SK-N-SH (cell line): ENCODE data around the gene KIF20B. TPM values are rescaled to one million over a fixed set of nuclear protein-coding genes. Genes with fewer than 3 reads are reported as not detected.
A peak's percentile ranks its signal among the peaks of the same experiment; 100 is the strongest.

Experiments
- CTCF ChIA-PET: fragments of 300-600, 350-600 bp; formaldehyde crosslinking; extraction: SDS; loops from one replicate; lab custom pipeline; 2021; lab: Yijun Ruan, JAX
- POLR2A ChIA-PET: fragments of 350-600 bp; sonication (Branson Sonifier 250); formaldehyde crosslinking; extraction: SDS; loops from one replicate; lab custom pipeline; 2020; ENCODE audit warnings: antibody characterized with exemption, inconsistent platforms; lab: Yijun Ruan, JAX
- DNase-seq: peaks from one replicate; pipeline ENCODE4 v3.0.0; 2012
- H2AFZ ChIP-seq: fragments of 200-600 bp; sonication (generic); 2 replicates; pipeline ENCODE4 v1.8.1; 2016; ENCODE audit warnings: antibody characterized with exemption, mild to moderate bottlenecking, low read depth
- H3F3A ChIP-seq: fragments of 200-600 bp; sonication (generic); replicated peaks from 2 replicates; pipeline ENCODE3; 2016; ENCODE audit warnings: antibody characterized with exemption, mild to moderate bottlenecking; ENCODE audit not compliant: insufficient read depth
- H3K27ac ChIP-seq, 2 experiments: fragments of 200-500 bp in 1 of 2; fragments of 200-600 bp in 1 of 2; sonication (Bioruptor generic) in 1 of 2; sonication (generic), shearing (Covaris generic) in 1 of 2; 2 replicates each; pipeline versions ENCODE4 v1.5.1 to v1.6.1; 2014 to 2016; ENCODE audit warnings: low read depth in 2 of 2, inconsistent platforms in 1 of 2, low read length in 1 of 2, mild to moderate bottlenecking in 1 of 2, mixed read lengths in 1 of 2
- H3K27me3 ChIP-seq: fragments of 200-600 bp; sonication (generic), shearing (Covaris generic); 2 replicates; pipeline ENCODE4 v1.6.1; 2016; ENCODE audit warnings: mixed run types; ENCODE audit not compliant: insufficient read depth
- H3K36me3 ChIP-seq, 2 experiments: fragments of 200-500 bp in 1 of 2; fragments of 200-600 bp in 1 of 2; sonication (Bioruptor generic) in 1 of 2; sonication (generic) in 1 of 2; replicated peaks in 1 of 2; 2 replicates each; pipeline versions ENCODE3 to v1.5.1; 2014 to 2016; ENCODE audit warnings: low read length in 1 of 2, mild to moderate bottlenecking in 1 of 2; ENCODE audit not compliant: insufficient read depth in 2 of 2, control insufficient read depth in 1 of 2
- H3K4me1 ChIP-seq, 2 experiments: fragments of 200-500 bp in 1 of 2; fragments of 200-600 bp in 1 of 2; sonication (Bioruptor generic) in 1 of 2; sonication (generic), shearing (Covaris generic) in 1 of 2; 2 replicates each; pipeline versions ENCODE4 v1.5.1 to v1.6.1; 2014 to 2016; ENCODE audit warnings: low read depth in 1 of 2, low read length in 1 of 2, mixed run types in 1 of 2; ENCODE audit not compliant: insufficient read depth in 2 of 2, control insufficient read depth in 1 of 2
- H3K4me2 ChIP-seq: fragments of 200-600 bp; sonication (generic), shearing (Covaris generic); 2 replicates; pipeline ENCODE4 v1.6.1; 2017; ENCODE audit warnings: mixed run types
- H3K4me3 ChIP-seq, 2 experiments: fragments of 200-500 bp in 1 of 2; fragments of 200-600 bp in 1 of 2; sonication (Bioruptor generic) in 1 of 2; sonication (generic), shearing (Covaris generic) in 1 of 2; 2 replicates each; pipeline versions ENCODE4 v1.5.1 to v1.8.1; 2014 to 2016; ENCODE audit warnings: low read depth in 2 of 2, inconsistent platforms in 1 of 2, low read length in 1 of 2, mild to moderate bottlenecking in 1 of 2, mixed read lengths in 1 of 2, moderate library complexity in 1 of 2
- H3K79me2 ChIP-seq: fragments of 200-600 bp; sonication (generic); 2 replicates; pipeline ENCODE4 v1.8.1; 2017; ENCODE audit warnings: mild to moderate bottlenecking; ENCODE audit not compliant: insufficient read depth
- H3K9ac ChIP-seq: fragments of 200-600 bp; sonication (generic); 2 replicates; pipeline ENCODE4 v1.6.1; 2017; ENCODE audit warnings: mixed run types
- H3K9me2 ChIP-seq: fragments of 200-600 bp; sonication (generic); 2 replicates; pipeline ENCODE4 v1.6.1; 2017; ENCODE audit warnings: mixed run types
- H3K9me3 ChIP-seq: fragments of 200-600 bp; sonication (generic); 2 replicates; pipeline ENCODE4 v1.6.1; 2017; ENCODE audit warnings: mixed run types, mild to moderate bottlenecking, moderate library complexity
- H4K20me1 ChIP-seq: fragments of 200-600 bp; sonication (generic); 2 replicates; pipeline ENCODE4 v1.6.1; 2017; ENCODE audit warnings: mild to moderate bottlenecking, mixed run types; ENCODE audit not compliant: insufficient read depth
- CHD2 ChIP-seq: fragments of 150-350 bp; IDR thresholded peaks from 2 replicates; pipeline ENCODE4 v1.6.1; 2018; ENCODE audit warnings: low read length; ENCODE audit not compliant: partially characterized antibody
- FOSL2 ChIP-seq: IDR thresholded peaks from 2 replicates; pipeline ENCODE4 v1.4.0; 2012; ENCODE audit warnings: low read depth, mild to moderate bottlenecking, moderate library complexity, borderline replicate concordance
- FOXJ3 ChIP-seq: sonication (generic); formaldehyde crosslinking; IDR thresholded peaks from 2 replicates; pipeline ENCODE4 v1.5.1; 2020; ENCODE audit warnings: mild to moderate bottlenecking, missing genetic modification reagents
- NFIC ChIP-seq: IDR thresholded peaks from 2 replicates; pipeline ENCODE4 v1.4.0; 2012; ENCODE audit warnings: borderline replicate concordance
- POLR2AphosphoS5 ChIP-seq: IDR thresholded peaks from 2 replicates; pipeline ENCODE4 v1.6.1; 2012; ENCODE audit warnings: low read depth, low read length
- TCF12 ChIP-seq: IDR thresholded peaks from 2 replicates; pipeline ENCODE4 v1.4.0; 2012
- TEAD4 ChIP-seq: IDR thresholded peaks from 2 replicates; pipeline ENCODE4 v1.4.0; 2012; ENCODE audit warnings: mild to moderate bottlenecking, borderline replicate concordance; ENCODE audit not compliant: insufficient read depth
- USF1 ChIP-seq: IDR thresholded peaks from 2 replicates; pipeline ENCODE4 v1.4.0; 2012; ENCODE audit warnings: low read depth, borderline replicate concordance
- USF2 ChIP-seq: fragments of 150-350 bp; IDR thresholded peaks from 2 replicates; pipeline ENCODE4 v1.6.1; 2017; ENCODE audit warnings: antibody characterized with exemption, low read length, low read depth, borderline replicate concordance
- WGBS: methylation state at CpG from one replicate; pipeline ENCODE4 v1.1.6; 2017; ENCODE audit warnings: low lambda C conversion rate; 5-methylcytosine and 5-hydroxymethylcytosine counted together
- polyA plus RNA-seq, 3 experiments: library from polyadenylated mRNA; depleted of rRNA; stranded (reverse); fragments of >200 nt; gene quantifications; 2 replicates each; pipeline ENCODE4 v1.2.3, GENCODE V29; 2012

The KIF20B gene
- polyA plus RNA-seq, 1 of the 3 experiments (the other 2 are of a cell fraction) = 1.5 TPM

- CTCF ChIA-PET = interaction anchor here (0.9 to 1.9 kb wide), 4 partner anchors 8 to 24 kb away, joined by 3 to 4 read pairs (median 4); no protein-coding TSS in a partner anchor
- POLR2A ChIA-PET = no interaction called here
- H3K36me3 ChIP-seq = peaks cover 32 to 63% of the 10 kb centered on the region in 2 experiments
- H2AFZ ChIP-seq = no peak overlapping the region
- no peak overlapping the region for H3K27ac ChIP-seq
- no peaks in the 10 kb centered on the region; the same call in 1 of the 2 replicates for H3K79me2 ChIP-seq
- TF ChIP-seq FOXJ3 (CRISPR knock-in tag) = no peak
- TF ChIP-seq NFIC = no peak
- H4K20me1 ChIP-seq = no peaks in the 10 kb centered on the region
- H3K9ac ChIP-seq = no peak overlapping the region
- no peaks in the 10 kb centered on the region for H3K27me3 ChIP-seq
- H3K9me2 ChIP-seq = no peaks in the 10 kb centered on the region
- peaks cover 4% of the 10 kb centered on the region; the same call in 1 of the 2 replicates for H3K9me3 ChIP-seq
- H3F3A ChIP-seq = peaks cover 9% of the 10 kb centered on the region
- no peaks in the 10 kb centered on the region for H3K4me1 ChIP-seq
- no peak overlapping the region for H3K4me2 ChIP-seq
- WGBS = 88% methylated on average over 5 of the region's 5 CpGs
- H3K4me3 ChIP-seq = no peak overlapping the region
- DNase-seq = no peak
Measured at GRCh38 chr10:89771684-89772083, 70.3 kb downstream of the KIF20B start.

GRCh38 chr10:89773081-89773480 lies 71.7 kb downstream of the KIF20B start:
- 51% methylated on average over 1 of the region's 1 CpG for WGBS
- POLR2A ChIA-PET = no interaction called here
- no peaks in the 10 kb centered on the region; the same call in 1 of the 2 replicates for H3K79me2 ChIP-seq

GRCh38 chr10:89776665-89777064 lies 75.3 kb downstream of the KIF20B start:
- ChIA-PET CTCF (no interaction called here), POLR2A (no interaction called here)
- no peaks in the 10 kb centered on the region for H3K27me3 ChIP-seq
- no peak overlapping the region for H3K4me3 ChIP-seq
- peaks cover 4% of the 10 kb centered on the region; the same call in 1 of the 2 replicates for H3K9me3 ChIP-seq
- H3K4me1 ChIP-seq = no peaks in the 10 kb centered on the region
- peaks cover 6% of the 10 kb centered on the region for H3F3A ChIP-seq
- H3K36me3 ChIP-seq = peaks cover 15 to 48% of the 10 kb centered on the region in 2 experiments
- no peak overlapping the region for H3K4me2 ChIP-seq
- no peaks in the 10 kb centered on the region; the same call in 1 of the 2 replicates for H3K79me2 ChIP-seq
- no peak overlapping the region for H3K9ac ChIP-seq
- no peaks in the 10 kb centered on the region for H4K20me1 ChIP-seq
- H2AFZ ChIP-seq = no peak overlapping the region
- H3K27ac ChIP-seq = no peak overlapping the region
- TF ChIP-seq TCF12 (no peak), NFIC (no peak), TEAD4 (no peak), CHD2 (no peak), FOSL2 (no peak), USF2 (no peak), POLR2AphosphoS5 (no peak)
- no peak for DNase-seq
- no peaks in the 10 kb centered on the region for H3K9me2 ChIP-seq

More at GRCh38 chr10:89773081-89773480, 71.7 kb downstream of the KIF20B start:
- no peak for TF ChIP-seq USF1
- TF ChIP-seq FOSL2 = peak; percentile 23; the same call in 1 of the 2 replicates
- CTCF ChIA-PET = interaction anchor here (1.3 kb wide), 1 partner anchor 46 kb away, joined by 3 read pairs; no protein-coding TSS in a partner anchor
- Histone ChIP-seq H3K36me3 (peaks cover 31 to 73% of the 10 kb centered on the region in 2 experiments), H3K9me3 (peaks cover 4% of the 10 kb centered on the region; the same call in 1 of the 2 replicates), H3K27ac (no peak overlapping the region), H2AFZ (no peak overlapping the region; the same call in 1 of the 2 replicates), H3K4me3 (no peak overlapping the region), H4K20me1 (no peaks in the 10 kb centered on the region), H3K27me3 (no peaks in the 10 kb centered on the region), H3K4me2 (no peak overlapping the region), H3F3A (peaks cover 9% of the 10 kb centered on the region), H3K4me1 (no peaks in the 10 kb centered on the region), H3K9ac (no peak overlapping the region), H3K9me2 (no peaks in the 10 kb centered on the region)
- DNase-seq = no peak
